Fibroblast of lung (primary cell): ENCODE results near the gene TMEM269. TPM values are rescaled to one million over a fixed set of nuclear protein-coding genes. Genes with fewer than 3 reads are reported as not detected.

Source experiments
- DNase-seq, 2 donors: peaks; one replicate each; pipeline versions ENCODE4 v3.0.0 to v3.0.0-alpha.2; 2010; ENCODE audit warnings: low read depth in 2 of 2
- H2AFZ ChIP-seq: 2 replicates; pipeline ENCODE4 v1.5.1; 2012; ENCODE audit warnings: low read length, control low read depth, inconsistent platforms
- H3K27ac ChIP-seq: 2 replicates; pipeline ENCODE4 v1.5.1; 2011; ENCODE audit warnings: low read length, control low read depth; ENCODE audit not compliant: insufficient read depth
- H3K27me3 ChIP-seq: 2 replicates; pipeline ENCODE4 v1.5.1; 2011; ENCODE audit warnings: mild to moderate bottlenecking, low read length; ENCODE audit not compliant: control insufficient read depth, insufficient read depth
- H3K36me3 ChIP-seq: 2 replicates; pipeline ENCODE4 v1.5.1; 2011; ENCODE audit warnings: low read length; ENCODE audit not compliant: control insufficient read depth, insufficient read depth
- H3K4me1 ChIP-seq: 2 replicates; pipeline ENCODE4 v1.5.1; 2011; ENCODE audit warnings: low read length; ENCODE audit not compliant: control insufficient read depth, insufficient read depth; ENCODE audit errors: extremely low read depth
- H3K4me2 ChIP-seq: 2 replicates; pipeline ENCODE4 v1.5.1; 2011; ENCODE audit warnings: low read length, control low read depth; ENCODE audit not compliant: insufficient read depth; ENCODE audit errors: extremely low read depth
- H3K4me3 ChIP-seq, 4 experiments: fragments of 200-600 bp in 1 of 4; sonication (generic) in 1 of 4; replicated peaks in 1 of 4; 2 replicates each; pipeline ENCODE4 v1.5.1; 2011 to 2016; ENCODE audit warnings: low read length in 4 of 4, low read depth in 3 of 4, mild to moderate bottlenecking in 3 of 4, control low read depth in 2 of 4, inconsistent platforms in 1 of 4, mixed read lengths in 1 of 4; ENCODE audit not compliant: insufficient read depth in 1 of 4; ENCODE audit errors: control extremely low read depth in 1 of 4
- H3K79me2 ChIP-seq: 2 replicates; pipeline ENCODE4 v1.5.1; 2012; ENCODE audit warnings: mild to moderate bottlenecking, low read length, inconsistent platforms; ENCODE audit not compliant: control insufficient read depth, insufficient read depth
- H3K9ac ChIP-seq: 2 replicates; pipeline ENCODE4 v1.5.1; 2011; ENCODE audit warnings: mild to moderate bottlenecking, low read length, control low read depth; ENCODE audit not compliant: insufficient read depth
- H3K9me3 ChIP-seq: 2 replicates; pipeline ENCODE4 v1.5.1; 2012; ENCODE audit warnings: low read depth, low read length; ENCODE audit not compliant: control insufficient read depth, insufficient read depth
- H4K20me1 ChIP-seq: 2 replicates; pipeline ENCODE4 v1.5.1; 2011; ENCODE audit warnings: low read length; ENCODE audit not compliant: control insufficient read depth, insufficient read depth; ENCODE audit errors: extremely low read depth
- CTCF ChIP-seq, 2 donors: IDR thresholded peaks in 1 of 2; conservative IDR thresholded peaks in 1 of 2; 1 replicate in 1 of 2; 2 replicates in 1 of 2; pipeline ENCODE4 v1.5.1; 2011 to 2012; ENCODE audit warnings: low read length in 2 of 2, control low read depth in 1 of 2, inconsistent platforms in 1 of 2, low read depth in 1 of 2, mild to moderate bottlenecking in 1 of 2
- EZH2 ChIP-seq: IDR thresholded peaks from 2 replicates; pipeline ENCODE4 v1.5.1; 2012; ENCODE audit warnings: low read length, control low read depth, mild to moderate bottlenecking; ENCODE audit errors: missing control alignments
- polyA plus RNA-seq, 2 donors: library from polyadenylated mRNA; depleted of rRNA in 1 of 2; stranded (reverse) in 1 of 2; unstranded in 1 of 2; fragments of >200 nt; gene quantifications; 2 replicates each; pipeline ENCODE4 v1.2.1, GENCODE V29; 2011 to 2012; ENCODE audit warnings: missing spikeins in 1 of 2
- total RNA-seq: library from RNA; depleted of rRNA; stranded (reverse); fragments of >200 nt; gene quantifications from 2 replicates; pipeline ENCODE4 v1.2.1, GENCODE V29; 2014

The TMEM269 gene
- total and polyA plus RNA-seq, 2 donors (not counting 1 experiment from before 2014, with no cell fraction given), result 0.10 to 0.17 TPM

- Histone ChIP-seq H3K36me3 (no peaks in the 10 kb centered on the region), H3K79me2 (no peaks in the 10 kb centered on the region), H3K9ac (no peak overlapping the region), H3K27me3 (no peaks in the 10 kb centered on the region), H2AFZ (no peak overlapping the region), H3K9me3 (no peaks in the 10 kb centered on the region), H3K4me3 (no peak overlapping the region), H3K4me1 (peaks cover 3% of the 10 kb centered on the region), H3K4me2 (no peak overlapping the region), H3K27ac (no peak overlapping the region), H4K20me1 (no peaks in the 10 kb centered on the region)
- DNase-seq, result no peak
- no peak for TF ChIP-seq EZH2
- TF ChIP-seq CTCF (conservative IDR thresholded peaks at IDR 0.05 in 1 of 2, IDR thresholded peaks at IDR 0.05 in 1 of 2; ENCODE audit: low read depth in 1 of 2, low read length in 2 of 2), result no peak
Measured at GRCh38 chr1:42841440-42842147, 56.8 kb downstream of the TMEM269 start.

DNA sequence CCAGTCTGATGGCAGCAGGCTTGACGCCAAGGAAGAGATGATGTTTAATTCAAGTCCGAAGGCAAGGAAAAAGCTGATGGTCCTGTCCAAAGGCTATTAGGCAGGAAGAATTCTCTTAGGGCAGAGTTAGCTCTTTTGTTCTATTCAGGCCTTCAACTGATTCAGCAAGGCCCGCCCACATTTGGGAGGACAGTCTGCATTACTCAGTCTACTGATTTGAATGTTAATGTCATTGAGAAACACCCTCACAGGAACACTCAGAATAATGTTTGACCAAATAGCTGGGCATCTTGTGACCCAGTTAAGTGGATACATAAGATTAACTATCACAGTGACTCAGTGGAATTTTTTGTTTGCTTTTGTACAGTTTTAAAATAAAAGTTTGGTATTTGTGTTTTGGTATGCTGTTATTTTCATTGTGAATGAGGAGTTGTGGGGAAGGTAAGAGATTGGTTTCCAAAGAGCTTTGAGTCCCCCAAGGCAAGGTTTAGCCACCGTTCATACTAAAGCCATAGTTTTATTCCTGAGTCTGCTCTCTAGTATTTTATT, 59.9 kb downstream of the TMEM269 start:
- Histone ChIP-seq H3K36me3 (peaks cover 2% of the 10 kb centered on the region), H3K27ac (no peak overlapping the region), H3K79me2 (peaks cover 10% of the 10 kb centered on the region), H3K9me3 (no peaks in the 10 kb centered on the region), H3K4me2 (no peak overlapping the region), H3K4me3 (no peak overlapping the region), H3K9ac (no peak overlapping the region), H3K4me1 (peaks cover 7% of the 10 kb centered on the region), H4K20me1 (no peaks in the 10 kb centered on the region), H2AFZ (no peak overlapping the region), H3K27me3 (no peaks in the 10 kb centered on the region)
- peak in 1 of 2 donors; percentile 50 for DNase-seq
- TF ChIP-seq EZH2, result no peak
- no peak for TF ChIP-seq CTCF (conservative IDR thresholded peaks at IDR 0.05 in 1 of 2, IDR thresholded peaks at IDR 0.05 in 1 of 2; ENCODE audit: low read depth in 1 of 2, low read length in 2 of 2)

- TF ChIP-seq CTCF (conservative IDR thresholded peaks at IDR 0.05 in 1 of 2, IDR thresholded peaks at IDR 0.05 in 1 of 2; ENCODE audit: low read depth in 1 of 2, low read length in 2 of 2), result no peak
- no peak for TF ChIP-seq EZH2
- no peak overlapping the region for H3K27ac ChIP-seq
Measured at GRCh38 chr1:42845193-42845592, 60.4 kb downstream of the TMEM269 start.

More at GRCh38 chr1:42845193-42845592, 60.4 kb downstream of the TMEM269 start:
- Histone ChIP-seq H3K79me2 (peaks cover 10% of the 10 kb centered on the region), H4K20me1 (no peaks in the 10 kb centered on the region), H2AFZ (no peak overlapping the region), H3K9me3 (no peaks in the 10 kb centered on the region), H3K4me1 (peaks cover 7% of the 10 kb centered on the region), H3K9ac (no peak overlapping the region), H3K36me3 (peaks cover 2% of the 10 kb centered on the region), H3K4me3 (no peak overlapping the region), H3K4me2 (no peak overlapping the region), H3K27me3 (no peaks in the 10 kb centered on the region)
- no peak for DNase-seq
